HUES64 (cell line): Measurements from ENCODE around the gene TM2D3. TPM values are rescaled to one million over a fixed set of nuclear protein-coding genes. Genes with fewer than 3 reads are reported as not detected.

Experiments
- H3K27ac ChIP-seq: 2 replicates; pipeline ENCODE4 v1.7.0; 2013; ENCODE audit warnings: low read depth, low read length, inconsistent platforms
- H3K27me3 ChIP-seq: 2 replicates; pipeline ENCODE4 v1.6.1; 2013; ENCODE audit warnings: mild to moderate bottlenecking, low read length; ENCODE audit not compliant: insufficient read depth
- H3K36me3 ChIP-seq: 2 replicates; pipeline ENCODE4 v1.6.1; 2013; ENCODE audit warnings: mild to moderate bottlenecking, low read length; ENCODE audit not compliant: insufficient read depth
- H3K4me1 ChIP-seq: 2 replicates; pipeline ENCODE4 v1.6.1; 2013; ENCODE audit warnings: mild to moderate bottlenecking, low read length, moderate library complexity; ENCODE audit not compliant: insufficient read depth
- H3K4me3 ChIP-seq: 2 replicates; pipeline ENCODE4 v1.5.1; 2013; ENCODE audit warnings: mild to moderate bottlenecking, low read length, moderate library complexity
- H3K9ac ChIP-seq: 2 replicates; pipeline ENCODE4 v1.6.1; 2013; ENCODE audit warnings: mild to moderate bottlenecking, low read depth, low read length
- H3K9me3 ChIP-seq: 2 replicates; pipeline ENCODE4 v1.6.1; 2013; ENCODE audit warnings: low read depth, low read length; ENCODE audit not compliant: insufficient read depth
- WGBS: fragments of 150-250, 120-280 bp; methylation state at CpG from one replicate; pipeline ENCODE4 v1.1.7; 2013; ENCODE audit warnings: missing lambda C conversion rate; 5-methylcytosine and 5-hydroxymethylcytosine counted together
- polyA plus RNA-seq, 2 experiments: library from polyadenylated mRNA; stranded (reverse); fragments of 50-300 nt; gene quantifications; one replicate each; pipeline ENCODE4 v1.2.3, GENCODE V29; 2013

Gene TM2D3
- polyA plus RNA-seq (2013, experiment 1 of 2), result 19.1 TPM
- 19.5 TPM for polyA plus RNA-seq (2013, experiment 2 of 2)

GRCh38 chr15:101652098-101652785 lies at the start of gene TM2D3:
TM2D3 (minus strand) TSS chr15:101652381; CDS start chr15:101652361, 20 bp downstream.
- H3K9ac ChIP-seq, result peak within 1 kb of the TSS; percentile 86
- peak within 1 kb of the TSS; percentile 93 for H3K4me3 ChIP-seq
- no peaks in the 10 kb centered on the region for H3K9me3 ChIP-seq
- H3K4me1 ChIP-seq, result peaks cover 6% of the 10 kb centered on the region; the same call in 1 of the 2 replicates
- WGBS, result under 1% methylated on average over 75 of the region's 75 CpGs
- H3K27me3 ChIP-seq, result no peaks in the 10 kb centered on the region
- H3K36me3 ChIP-seq, result peaks cover 32% of the 10 kb centered on the region
- H3K27ac ChIP-seq, result peak within 1 kb of the TSS; percentile 84

- Histone ChIP-seq H3K4me1 (no peaks in the 10 kb centered on the region), H3K4me3 (no peak overlapping the region), H3K27ac (no peak overlapping the region), H3K36me3 (peaks cover 42% of the 10 kb centered on the region), H3K27me3 (no peaks in the 10 kb centered on the region), H3K9ac (no peak overlapping the region), H3K9me3 (no peaks in the 10 kb centered on the region)
- WGBS, result 96% methylated on average over 1 of the region's 2 CpGs
Measured at GRCh38 chr15:101698314-101698713, 46.1 kb upstream of the TM2D3 start.

GRCh38 chr15:101697488-101697887 lies 45.3 kb upstream of the TM2D3 start:
- no peaks in the 10 kb centered on the region for H3K27me3 ChIP-seq
- H3K9me3 ChIP-seq, result no peaks in the 10 kb centered on the region
- 97% methylated on average over 7 of the region's 7 CpGs for WGBS
- peaks cover 46% of the 10 kb centered on the region for H3K36me3 ChIP-seq
- H3K27ac ChIP-seq, result no peak overlapping the region
- no peaks in the 10 kb centered on the region for H3K4me1 ChIP-seq
- H3K9ac ChIP-seq, result no peak overlapping the region
- H3K4me3 ChIP-seq, result no peak overlapping the region

- Histone ChIP-seq H3K36me3 (peaks cover 45% of the 10 kb centered on the region), H3K4me3 (no peak overlapping the region), H3K4me1 (no peaks in the 10 kb centered on the region), H3K9ac (no peak overlapping the region), H3K9me3 (no peaks in the 10 kb centered on the region), H3K27ac (no peak overlapping the region), H3K27me3 (no peaks in the 10 kb centered on the region)
- 100% methylated on average over 1 of the region's 1 CpG for WGBS
Measured at GRCh38 chr15:101696829-101697228, 44.6 kb upstream of the TM2D3 start.

GRCh38 chr15:101694261-101694660 lies 42.1 kb upstream of the TM2D3 start:
- H3K9ac ChIP-seq, result no peak overlapping the region
- H3K36me3 ChIP-seq, result peaks cover 26% of the 10 kb centered on the region
- WGBS, result 98% methylated on average over 2 of the region's 2 CpGs
- H3K4me1 ChIP-seq, result no peaks in the 10 kb centered on the region
- H3K27ac ChIP-seq, result no peak overlapping the region
- no peaks in the 10 kb centered on the region for H3K9me3 ChIP-seq
- no peak overlapping the region for H3K4me3 ChIP-seq
- H3K27me3 ChIP-seq, result no peaks in the 10 kb centered on the region

GRCh38 chr15:101692801-101693598 lies 40.8 kb upstream of the TM2D3 start:
- Histone ChIP-seq H3K27me3 (no peaks in the 10 kb centered on the region), H3K4me1 (no peaks in the 10 kb centered on the region), H3K9me3 (no peaks in the 10 kb centered on the region), H3K9ac (no peak overlapping the region), H3K27ac (no peak overlapping the region), H3K36me3 (peaks cover 21% of the 10 kb centered on the region), H3K4me3 (no peak overlapping the region)
- 94% methylated on average over 4 of the region's 4 CpGs for WGBS

- no peaks in the 10 kb centered on the region for H3K9me3 ChIP-seq
- WGBS, result 95% methylated on average over 5 of the region's 6 CpGs
- no peaks in the 10 kb centered on the region for H3K27me3 ChIP-seq
- peaks cover 21% of the 10 kb centered on the region for H3K36me3 ChIP-seq
- no peak overlapping the region for H3K9ac ChIP-seq
- no peaks in the 10 kb centered on the region for H3K4me1 ChIP-seq
- H3K4me3 ChIP-seq, result no peak overlapping the region
- no peak overlapping the region for H3K27ac ChIP-seq
Measured at GRCh38 chr15:101689901-101690300, 37.7 kb upstream of the TM2D3 start.

- H3K36me3 ChIP-seq, result peaks cover 21% of the 10 kb centered on the region
- no peaks in the 10 kb centered on the region for H3K27me3 ChIP-seq
- 94% methylated on average over 2 of the region's 2 CpGs for WGBS
- H3K4me1 ChIP-seq, result no peaks in the 10 kb centered on the region
- H3K9me3 ChIP-seq, result no peaks in the 10 kb centered on the region
- no peak overlapping the region for H3K4me3 ChIP-seq
- no peak overlapping the region for H3K9ac ChIP-seq
- H3K27ac ChIP-seq, result no peak overlapping the region
Measured at GRCh38 chr15:101686718-101687117, 34.5 kb upstream of the TM2D3 start.

GRCh38 chr15:101684877-101685276 lies 32.7 kb upstream of the TM2D3 start:
- H3K36me3 ChIP-seq, result peaks cover 21% of the 10 kb centered on the region
- H3K9ac ChIP-seq, result no peak overlapping the region
- H3K27me3 ChIP-seq, result no peaks in the 10 kb centered on the region
- H3K4me3 ChIP-seq, result no peak overlapping the region
- no CpG with 5 or more reads among the region's 3 CpGs for WGBS
- H3K4me1 ChIP-seq, result no peaks in the 10 kb centered on the region
- no peak overlapping the region for H3K27ac ChIP-seq
- no peaks in the 10 kb centered on the region for H3K9me3 ChIP-seq

GRCh38 chr15:101684384-101684783 lies 32.2 kb upstream of the TM2D3 start:
- Histone ChIP-seq H3K9ac (no peak overlapping the region), H3K36me3 (peaks cover 21% of the 10 kb centered on the region), H3K4me3 (no peak overlapping the region), H3K27me3 (no peaks in the 10 kb centered on the region), H3K9me3 (no peaks in the 10 kb centered on the region), H3K27ac (no peak overlapping the region), H3K4me1 (no peaks in the 10 kb centered on the region)
- WGBS, result 88% methylated on average over 1 of the region's 1 CpG

- Histone ChIP-seq H3K36me3 (peaks cover 14% of the 10 kb centered on the region), H3K4me1 (no peaks in the 10 kb centered on the region), H3K4me3 (no peak overlapping the region), H3K27ac (no peak overlapping the region), H3K9ac (no peak overlapping the region), H3K27me3 (no peaks in the 10 kb centered on the region), H3K9me3 (no peaks in the 10 kb centered on the region)
- WGBS, result 90% methylated on average over 2 of the region's 2 CpGs
Measured at GRCh38 chr15:101679806-101680205, 27.6 kb upstream of the TM2D3 start.
